Limb (tissue), 2 donors: Measurements from ENCODE around the gene ZNF844.
A peak's percentile ranks its signal among the peaks of the same experiment; 100 is the strongest.
"Not testable (repeated sequence)": the region's sequence is repeated elsewhere in the genome, so short reads cannot be mapped to it uniquely, and the experiment has no call there.

Source experiments
- DNase-seq, 2 donors: peaks; one replicate each; pipeline ENCODE4 v3.0.0-alpha.2; 2016; ENCODE audit errors: extremely low spot score in 2 of 2

Gene ZNF844

GRCh38 chr19:12092065-12092867 lies 27.7 kb downstream of the ZNF844 start:
- peak; percentile 91 to 95 for DNase-seq

DNA sequence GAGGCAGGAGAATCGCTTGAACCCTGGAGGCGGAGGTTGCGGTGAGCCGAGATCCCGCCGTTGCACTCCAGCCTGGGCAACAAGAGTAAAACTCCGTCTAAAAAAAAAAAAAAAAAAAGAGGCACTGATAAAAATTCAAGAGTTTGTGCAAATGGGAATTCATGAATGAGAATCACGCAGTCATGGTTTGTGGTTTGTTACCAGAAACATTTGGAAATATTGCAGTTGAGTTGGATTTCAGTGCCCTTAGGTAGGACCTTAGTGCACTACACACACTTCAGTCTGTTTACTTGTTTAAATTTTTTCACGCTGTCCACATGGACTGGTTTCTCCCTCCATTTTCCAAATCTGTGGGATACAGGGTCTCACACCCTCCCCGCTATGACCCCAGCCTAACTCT lies 28.4 kb downstream of the ZNF844 start:
- no peak for DNase-seq

DNA sequence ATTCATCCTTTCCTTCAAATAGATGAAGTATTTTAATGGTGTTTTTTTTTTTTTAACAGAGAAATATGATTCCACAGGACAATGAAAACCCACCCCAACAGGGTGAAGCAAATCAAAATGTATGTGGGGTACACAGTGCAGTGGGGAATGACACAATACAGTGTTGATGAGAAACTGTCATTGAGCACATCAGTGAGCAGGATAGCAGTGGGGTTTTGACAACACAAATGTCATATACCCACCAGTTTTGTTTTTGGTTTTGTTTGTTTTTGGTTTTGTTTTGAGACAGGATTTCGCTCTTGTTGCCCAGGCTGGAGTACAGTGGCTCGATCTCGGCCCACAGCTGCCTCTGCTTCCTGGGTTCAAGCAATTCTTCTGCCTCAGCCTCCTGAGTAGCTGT lies 29.2 kb downstream of the ZNF844 start:
- DNase-seq: no peak

DNA sequence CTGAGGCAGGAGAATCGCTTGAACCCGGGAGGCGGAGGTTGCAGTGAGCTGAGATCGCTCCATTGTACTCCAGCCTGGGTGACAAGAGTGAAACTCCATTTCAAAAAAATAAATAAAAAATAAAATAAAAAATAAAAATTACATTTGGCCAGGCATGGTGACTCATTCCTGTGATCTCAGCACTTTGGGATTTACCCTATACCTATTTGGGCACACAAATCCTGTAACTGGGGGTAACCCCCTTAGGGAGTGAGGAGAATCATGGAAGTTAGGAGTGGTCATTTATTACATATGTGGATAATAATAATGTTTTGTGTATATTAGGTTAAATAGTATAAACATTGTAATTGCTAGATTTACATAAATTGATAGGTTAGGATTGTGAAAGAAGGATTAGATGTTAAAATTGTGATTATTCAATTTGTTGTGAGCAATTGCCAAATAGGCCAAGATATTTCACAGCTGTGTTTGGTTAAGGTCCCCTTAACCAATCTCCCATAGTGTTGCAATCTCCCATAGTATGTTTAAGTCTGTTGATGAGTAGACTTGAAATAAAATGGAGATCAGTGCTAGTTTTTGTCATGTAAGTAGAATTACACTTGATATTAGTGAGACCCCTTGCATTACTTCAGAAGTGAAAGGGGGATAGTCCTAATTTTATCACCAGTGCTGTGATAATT lies 30.7 kb downstream of the ZNF844 start:
- DNase-seq: no peak

GRCh38 chr19:12098040-12098439 lies 33.5 kb downstream of the ZNF844 start:
- no peak for DNase-seq

- DNase-seq: not testable (repeated sequence)
Measured at GRCh38 chr19:12103909-12104308, 39.4 kb downstream of the ZNF844 start.

GRCh38 chr19:12111176-12111575 lies 46.6 kb downstream of the ZNF844 start:
- no peak for DNase-seq

- DNase-seq: no peak
Measured at GRCh38 chr19:12111943-12112637, 47.6 kb downstream of the ZNF844 start.

GRCh38 chr19:12112701-12113100 lies 48.2 kb downstream of the ZNF844 start:
- DNase-seq: no peak

DNA sequence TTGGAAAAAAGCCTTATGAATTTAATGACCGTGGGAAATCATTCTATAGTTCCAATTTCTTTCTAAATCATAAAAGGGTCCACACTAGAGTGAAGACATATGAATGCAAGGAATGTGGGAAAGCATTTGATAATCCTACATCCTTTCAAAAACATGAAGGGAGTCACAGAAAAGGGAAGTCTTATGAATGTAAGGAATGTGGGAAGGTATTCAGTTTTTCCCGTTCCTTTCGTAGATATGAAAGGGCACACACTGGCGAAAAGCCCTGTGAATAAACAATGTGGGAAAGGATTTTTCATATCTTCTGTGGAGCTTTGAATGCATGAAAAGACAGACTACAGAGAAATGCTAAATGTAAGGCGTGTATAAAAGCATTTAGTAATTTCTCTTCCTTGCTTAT lies 48.6 kb downstream of the ZNF844 start:
- no peak for DNase-seq

- no peak for DNase-seq
Measured at GRCh38 chr19:12117201-12117970, 52.9 kb downstream of the ZNF844 start.

GRCh38 chr19:12126707-12127106 lies 62.2 kb downstream of the ZNF844 start:
- DNase-seq: no peak
